SW480 (cell line): ENCODE measurements around the gene TCP11X1.
"Not testable (repeated sequence)": the region's sequence is repeated elsewhere in the genome, so short reads cannot be mapped to it uniquely, and the experiment has no call there.

Experiments used
- DNase-seq: peaks from one replicate; pipeline ENCODE4 v3.0.0-alpha.2; 2016; ENCODE audit warnings: low spot score

Gene TCP11X1

GRCh38 chrX:102214986-102215385 lies at the start of gene TCP11X1:
Gene TCP11X1 (plus strand): TSS chrX:102215301.
- not testable (repeated sequence) for DNase-seq

GRCh38 chrX:102185967-102186720 lies 29.0 kb upstream of the TCP11X1 start:
- no peak for DNase-seq

DNA sequence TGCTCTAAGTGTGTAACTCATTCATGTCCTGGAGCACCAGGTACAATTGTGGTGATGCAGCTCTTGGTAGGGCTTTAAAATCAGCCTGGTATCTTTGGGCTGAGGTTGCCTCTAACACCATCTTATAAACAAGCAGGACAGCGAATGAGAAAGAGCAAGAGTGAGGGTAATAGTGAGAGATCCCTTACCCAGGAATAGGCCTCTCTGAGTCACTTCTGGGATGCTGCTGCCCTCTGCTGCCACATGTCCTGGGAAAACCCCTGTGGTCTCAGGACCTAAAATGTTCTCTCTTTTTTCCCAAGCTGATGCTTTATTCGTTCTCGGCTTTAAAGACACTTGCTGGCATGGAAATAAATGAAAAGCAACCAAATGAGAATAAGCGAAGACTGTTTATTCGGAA lies 7.2 kb upstream of the TCP11X1 start:
- not testable (repeated sequence) for DNase-seq

GRCh38 chrX:102216497-102216896 lies 1.4 kb downstream of the TCP11X1 start:
- DNase-seq: not testable (repeated sequence)

GRCh38 chrX:102235678-102236077 lies 20.6 kb downstream of the TCP11X1 start:
- DNase-seq: not testable (repeated sequence)

GRCh38 chrX:102240265-102240664 lies 25.2 kb downstream of the TCP11X1 start:
- not testable (repeated sequence) for DNase-seq

DNA sequence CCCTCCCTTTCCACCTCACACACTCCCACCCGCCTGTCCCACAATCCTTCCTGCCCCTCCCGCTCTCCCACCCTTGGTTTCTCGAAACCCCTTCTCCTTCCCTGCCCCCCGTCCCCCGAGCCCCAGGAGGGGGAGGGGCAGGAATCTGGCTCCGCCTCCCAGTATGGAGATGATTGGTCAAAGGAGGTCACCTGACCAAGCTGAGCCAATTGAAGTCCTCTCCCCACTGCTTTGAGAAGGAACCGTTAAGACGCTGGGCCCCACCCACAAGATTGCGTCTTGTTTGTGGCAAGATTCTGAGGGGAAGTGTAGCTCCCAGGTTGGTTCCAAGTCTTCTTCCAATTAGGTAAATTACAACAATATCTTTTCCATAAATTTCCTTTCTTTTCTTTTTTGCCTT lies 31.8 kb downstream of the TCP11X1 start, which contains the start of gene NXF2:
Gene NXF2 (plus strand): TSS at position 275 of the 400 bp plus-strand sequence. CDS start 59,912 bp downstream, outside the sequence.
- DNase-seq: not testable (repeated sequence)

DNA sequence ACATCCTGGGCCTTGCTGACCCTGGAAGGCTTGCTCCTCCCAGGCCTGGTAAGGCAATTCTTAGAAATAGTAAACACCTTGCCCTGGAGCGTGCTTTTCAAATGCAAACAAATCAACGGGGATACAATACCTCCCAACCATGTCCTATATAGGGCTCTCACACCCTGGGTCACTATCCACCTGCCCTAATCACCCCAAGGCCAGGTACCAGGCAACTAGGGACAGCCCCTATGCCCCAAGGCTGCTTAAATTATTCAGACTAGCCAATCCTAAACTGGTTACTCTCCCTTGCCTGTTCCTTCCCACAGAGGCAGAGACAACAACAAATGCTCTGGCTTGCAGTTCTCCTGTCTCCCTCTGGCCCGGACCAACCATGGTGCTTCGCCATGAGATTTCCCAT lies 57.1 kb downstream of the TCP11X1 start:
- not testable (repeated sequence) for DNase-seq
